Osteocyte (in vitro differentiated cells): ENCODE results near the gene TACC2. TPM values are rescaled to one million over a fixed set of nuclear protein-coding genes. Genes with fewer than 3 reads are reported as not detected.

Experiments
- DNase-seq: peaks from one replicate; pipeline ENCODE4 v3.0.0; 2021; ENCODE audit warnings: mixed read lengths; ENCODE audit not compliant: unreplicated experiment; ENCODE audit errors: extremely low spot score
- H3K27ac Mint-ChIP-seq: one replicate; pipeline ENCODE4 v1.8.0; 2021; ENCODE audit warnings: mild to moderate bottlenecking, mixed read lengths; ENCODE audit not compliant: unreplicated experiment
- H3K27me3 Mint-ChIP-seq: one replicate; pipeline ENCODE4 v1.8.0; 2021; ENCODE audit warnings: mixed read lengths; ENCODE audit not compliant: unreplicated experiment
- H3K36me3 Mint-ChIP-seq: one replicate; pipeline ENCODE4 v1.8.0; 2021; ENCODE audit warnings: mixed read lengths; ENCODE audit not compliant: unreplicated experiment
- H3K4me1 Mint-ChIP-seq: one replicate; pipeline ENCODE4 v1.8.0; 2021; ENCODE audit warnings: mixed read lengths; ENCODE audit not compliant: unreplicated experiment
- H3K4me3 Mint-ChIP-seq: one replicate; pipeline ENCODE4 v1.8.0; 2021; ENCODE audit warnings: mild to moderate bottlenecking, moderate library complexity, mixed read lengths; ENCODE audit not compliant: unreplicated experiment
- H3K9me3 Mint-ChIP-seq: one replicate; pipeline ENCODE4 v1.8.0; 2021; ENCODE audit warnings: mixed read lengths; ENCODE audit not compliant: unreplicated experiment
- CTCF ChIP-seq: fragments of 200-600 bp; sonication (generic); IDR thresholded peaks from 2 replicates; pipeline ENCODE4 v1.5.0; 2021; ENCODE audit warnings: antibody characterized with exemption, mild to moderate bottlenecking, moderate library complexity
- total RNA-seq: library from RNA; stranded (reverse); gene quantifications from 2 replicates; pipeline ENCODE4 v1.2.1, GENCODE V29; 2021

Gene TACC2
- total RNA-seq, 1 donor from 2014 or later, result 64.2 TPM

- no peak for DNase-seq
- TF ChIP-seq CTCF, result no peak
- H3K9me3 Mint-ChIP-seq, result no peaks in the 10 kb centered on the region
- no peak overlapping the region for H3K4me3 Mint-ChIP-seq
- peaks cover 19% of the 10 kb centered on the region for H3K27me3 Mint-ChIP-seq
- H3K27ac Mint-ChIP-seq, result no peak overlapping the region
- H3K4me1 Mint-ChIP-seq, result no peaks in the 10 kb centered on the region
- no peaks in the 10 kb centered on the region for H3K36me3 Mint-ChIP-seq
Measured at GRCh38 chr10:122085423-122085911, 96.5 kb downstream of the TACC2 start.

GRCh38 chr10:122086416-122087240, 97.7 kb downstream of the TACC2 start:
- Mint-ChIP-seq H3K9me3 (no peaks in the 10 kb centered on the region), H3K27ac (no peak overlapping the region), H3K4me1 (no peaks in the 10 kb centered on the region), H3K27me3 (peaks cover 22% of the 10 kb centered on the region), H3K36me3 (no peaks in the 10 kb centered on the region), H3K4me3 (no peak overlapping the region)
- TF ChIP-seq CTCF, result no peak
- no peak for DNase-seq

GRCh38 chr10:122087436-122087835, 98.5 kb downstream of the TACC2 start:
- no peak overlapping the region for H3K27ac Mint-ChIP-seq
- no peak for TF ChIP-seq CTCF
- H3K27me3 Mint-ChIP-seq, result peaks cover 28% of the 10 kb centered on the region
- no peak for DNase-seq
- H3K4me1 Mint-ChIP-seq, result no peaks in the 10 kb centered on the region
- H3K9me3 Mint-ChIP-seq, result no peaks in the 10 kb centered on the region
- no peaks in the 10 kb centered on the region for H3K36me3 Mint-ChIP-seq
- H3K4me3 Mint-ChIP-seq, result no peak overlapping the region

GRCh38 chr10:122089311-122090017, 100.5 kb downstream of the TACC2 start:
- H3K27me3 Mint-ChIP-seq, result peaks cover 36% of the 10 kb centered on the region
- no peak for TF ChIP-seq CTCF
- no peaks in the 10 kb centered on the region for H3K4me1 Mint-ChIP-seq
- H3K4me3 Mint-ChIP-seq, result no peak overlapping the region
- H3K27ac Mint-ChIP-seq, result no peak overlapping the region
- H3K9me3 Mint-ChIP-seq, result no peaks in the 10 kb centered on the region
- H3K36me3 Mint-ChIP-seq, result no peaks in the 10 kb centered on the region
- DNase-seq, result no peak

GRCh38 chr10:122091722-122092121, 102.8 kb downstream of the TACC2 start:
- Mint-ChIP-seq H3K27ac (no peak overlapping the region), H3K9me3 (no peaks in the 10 kb centered on the region), H3K4me1 (peaks cover 2% of the 10 kb centered on the region), H3K36me3 (no peaks in the 10 kb centered on the region), H3K27me3 (peaks cover 25% of the 10 kb centered on the region), H3K4me3 (no peak overlapping the region)
- no peak for TF ChIP-seq CTCF
- DNase-seq, result no peak
